Measurements from ENCODE around the gene CRYM. TPM values are rescaled to one million over a fixed set of nuclear protein-coding genes. Genes with fewer than 3 reads are reported as not detected.
"Not testable (repeated sequence)": the region's sequence is repeated elsewhere in the genome, so short reads cannot be mapped to it uniquely, and the experiment has no call there.

Gene CRYM
- total RNA-seq, 1 donor from 2014 or later = not detected

GRCh38 chr16:21279501-21279900 is 1.4 kb upstream of the CRYM start:
- DNase-seq (ENCODE audit: low read depth, low spot score) = no peak

DNA sequence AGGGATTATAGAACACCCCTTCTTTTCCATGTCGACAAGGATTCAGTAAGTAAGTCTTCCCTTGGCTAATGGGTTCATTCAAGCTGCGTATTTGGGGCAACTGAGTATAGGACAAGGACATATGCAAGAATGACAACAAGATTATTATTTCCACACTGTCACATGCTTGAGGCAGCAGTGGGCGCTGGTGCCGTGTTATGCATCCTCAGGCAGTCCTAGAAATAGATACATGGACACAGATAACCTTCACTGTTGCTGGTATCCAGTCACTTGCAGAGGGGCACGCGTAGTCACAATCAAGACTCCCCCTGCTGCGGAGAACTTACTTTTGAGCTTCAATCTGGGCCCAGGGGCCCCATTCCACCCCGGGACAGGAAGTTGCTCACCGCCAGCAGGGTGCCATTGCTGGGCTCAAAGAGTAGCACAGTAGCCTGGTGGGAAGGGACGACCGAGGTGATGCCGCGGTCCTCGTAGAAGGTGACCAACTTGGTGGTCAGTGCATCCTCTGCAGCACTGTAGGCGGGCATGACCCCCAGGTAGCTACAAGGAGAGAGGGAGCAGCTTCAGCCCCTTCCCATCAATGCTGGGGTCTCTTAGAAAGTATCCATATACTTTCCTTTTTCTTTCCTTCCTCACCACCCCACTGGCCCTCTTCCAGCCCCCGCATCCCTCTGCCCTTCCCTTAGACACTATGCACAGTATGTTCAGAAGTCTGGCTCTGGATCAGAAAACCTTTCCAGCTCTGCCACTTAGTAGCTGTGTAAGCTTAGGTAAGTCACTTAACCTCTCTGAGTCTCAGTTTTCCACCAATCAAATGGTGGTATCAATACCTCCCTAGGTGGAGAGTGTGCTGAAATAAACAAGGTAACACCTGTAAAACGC is 804 bp downstream of the CRYM start:
- DNase-seq (ENCODE audit: low read depth, low spot score) = no peak

DNA sequence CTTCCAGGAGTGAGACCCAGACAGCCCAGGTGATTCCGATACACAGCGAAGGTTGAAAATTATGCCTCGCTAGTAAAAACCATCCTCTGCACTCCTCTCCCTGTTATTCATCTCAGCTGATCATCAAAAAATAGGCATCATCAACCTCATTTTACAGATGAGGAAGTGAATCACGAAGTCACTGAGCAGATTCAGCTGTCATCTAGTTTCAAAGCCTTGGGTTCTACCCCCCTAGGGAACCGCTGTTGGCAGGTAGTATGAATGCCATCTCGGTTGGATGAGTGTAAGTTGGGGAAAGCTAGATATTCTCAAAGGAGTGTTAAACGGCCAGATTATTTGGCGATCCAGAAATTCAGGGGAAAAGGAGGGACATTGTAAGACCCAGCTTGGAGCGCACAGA is 2.0 kb downstream of the CRYM start:
- no peak for DNase-seq (ENCODE audit: low read depth, low spot score)

- DNase-seq (ENCODE audit: low read depth, low spot score) = no peak
Observed at GRCh38 chr16:21275529-21275928, 2.6 kb downstream of the CRYM start.

- DNase-seq (ENCODE audit: low read depth, low spot score) = no peak
Observed at GRCh38 chr16:21274172-21274726, 3.8 kb downstream of the CRYM start.

DNA sequence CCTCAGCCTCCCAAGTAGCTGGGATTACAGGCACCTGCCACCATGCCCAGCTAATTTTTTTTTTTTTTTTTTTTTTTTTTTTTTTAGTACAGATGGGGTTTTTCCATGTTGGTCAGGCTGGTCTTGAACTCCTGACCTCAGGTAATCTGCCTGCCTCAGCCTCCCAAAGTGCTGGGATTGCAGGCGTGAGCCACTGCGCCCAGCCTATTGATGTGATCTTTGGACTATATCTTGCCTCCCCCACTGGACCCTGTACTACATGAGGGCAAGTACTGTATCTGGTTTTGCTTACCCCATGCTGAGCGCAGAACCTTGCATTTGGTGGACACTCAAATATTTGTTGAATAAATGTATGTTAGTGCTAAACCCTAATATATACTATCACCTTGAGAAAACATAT is 5.3 kb downstream of the CRYM start:
- DNase-seq (ENCODE audit: low read depth, low spot score) = not testable (repeated sequence)

GRCh38 chr16:21272253-21272652 is 5.8 kb downstream of the CRYM start:
- no peak for DNase-seq (ENCODE audit: low read depth, low spot score)

DNA sequence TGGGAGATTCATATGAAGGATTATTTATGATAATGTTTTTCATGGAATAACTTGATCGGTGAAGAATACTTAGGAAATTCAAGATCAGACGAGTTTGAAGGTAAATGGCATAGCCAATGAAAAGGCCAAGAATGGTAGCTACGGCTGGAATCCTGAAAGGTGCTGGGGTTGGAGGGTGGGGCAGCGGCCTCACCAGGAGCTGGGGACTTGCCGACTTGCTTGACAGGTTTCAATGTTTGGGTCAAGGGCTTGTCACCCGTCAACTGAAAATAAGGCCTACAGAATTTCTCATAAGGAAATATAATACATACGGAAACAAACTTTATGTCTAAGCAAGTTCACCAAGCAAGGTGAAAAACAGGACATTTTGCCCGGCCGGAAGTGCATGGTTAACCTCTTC is 9.9 kb downstream of the CRYM start:
- no peak for DNase-seq (ENCODE audit: low read depth, low spot score)

DNA sequence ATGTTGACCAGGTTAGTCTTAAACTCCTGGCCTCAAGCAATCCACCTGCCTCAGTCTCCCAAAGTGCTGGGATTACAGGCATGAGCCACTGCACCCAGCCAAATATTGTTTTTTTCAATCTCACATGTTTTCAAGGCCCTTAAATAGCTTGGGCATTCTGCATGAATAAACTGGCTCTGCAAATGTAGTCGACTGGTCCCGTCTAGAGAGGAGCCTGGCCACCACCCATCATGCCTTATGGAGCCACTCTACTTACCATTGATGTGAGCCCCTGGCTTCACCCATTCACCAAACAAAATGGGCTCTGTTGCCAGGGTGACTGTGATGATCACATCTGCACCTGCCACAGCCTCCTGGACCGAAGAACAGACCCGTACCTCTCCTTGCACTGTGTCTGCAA is 10.8 kb downstream of the CRYM start:
- DNase-seq (ENCODE audit: low read depth, low spot score) = no peak

DNA sequence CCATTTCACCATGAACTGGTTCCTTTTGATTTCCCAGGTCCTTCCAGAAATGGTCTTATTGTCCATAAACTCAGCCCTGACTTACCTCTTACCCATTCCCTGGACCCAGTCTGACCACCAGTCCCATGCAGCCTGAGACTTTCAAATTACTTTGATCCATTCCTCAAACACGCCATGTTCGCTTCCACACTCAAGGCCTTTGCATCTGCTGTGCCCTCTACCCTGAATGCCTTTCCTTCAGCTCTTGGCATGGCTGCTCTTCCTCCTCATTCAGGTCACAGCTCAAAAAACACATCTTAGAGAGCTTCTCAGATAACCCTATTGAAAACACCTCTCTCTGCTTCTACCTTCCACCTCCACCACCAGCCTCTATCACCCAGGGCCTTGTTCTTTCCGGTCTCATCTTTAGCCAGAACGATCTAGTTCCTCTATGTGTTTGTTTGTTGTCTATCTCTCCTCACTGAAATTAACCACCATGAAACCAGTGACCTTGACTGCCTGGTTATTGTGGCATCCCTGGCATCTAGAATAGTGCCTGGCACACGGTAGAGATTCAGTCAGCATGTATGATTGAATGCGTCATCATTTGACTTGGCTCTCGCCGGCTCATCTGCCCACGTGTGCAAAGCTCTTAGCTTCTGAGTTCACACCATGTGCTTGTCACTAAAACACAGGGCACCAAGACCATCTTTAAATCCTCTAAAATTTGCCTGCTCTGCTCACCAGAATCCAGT is 12.8 kb downstream of the CRYM start:
- DNase-seq (ENCODE audit: low read depth, low spot score) = no peak

- DNase-seq (ENCODE audit: low read depth, low spot score) = no peak
Observed at GRCh38 chr16:21264571-21265036, 13.5 kb downstream of the CRYM start.

DNA sequence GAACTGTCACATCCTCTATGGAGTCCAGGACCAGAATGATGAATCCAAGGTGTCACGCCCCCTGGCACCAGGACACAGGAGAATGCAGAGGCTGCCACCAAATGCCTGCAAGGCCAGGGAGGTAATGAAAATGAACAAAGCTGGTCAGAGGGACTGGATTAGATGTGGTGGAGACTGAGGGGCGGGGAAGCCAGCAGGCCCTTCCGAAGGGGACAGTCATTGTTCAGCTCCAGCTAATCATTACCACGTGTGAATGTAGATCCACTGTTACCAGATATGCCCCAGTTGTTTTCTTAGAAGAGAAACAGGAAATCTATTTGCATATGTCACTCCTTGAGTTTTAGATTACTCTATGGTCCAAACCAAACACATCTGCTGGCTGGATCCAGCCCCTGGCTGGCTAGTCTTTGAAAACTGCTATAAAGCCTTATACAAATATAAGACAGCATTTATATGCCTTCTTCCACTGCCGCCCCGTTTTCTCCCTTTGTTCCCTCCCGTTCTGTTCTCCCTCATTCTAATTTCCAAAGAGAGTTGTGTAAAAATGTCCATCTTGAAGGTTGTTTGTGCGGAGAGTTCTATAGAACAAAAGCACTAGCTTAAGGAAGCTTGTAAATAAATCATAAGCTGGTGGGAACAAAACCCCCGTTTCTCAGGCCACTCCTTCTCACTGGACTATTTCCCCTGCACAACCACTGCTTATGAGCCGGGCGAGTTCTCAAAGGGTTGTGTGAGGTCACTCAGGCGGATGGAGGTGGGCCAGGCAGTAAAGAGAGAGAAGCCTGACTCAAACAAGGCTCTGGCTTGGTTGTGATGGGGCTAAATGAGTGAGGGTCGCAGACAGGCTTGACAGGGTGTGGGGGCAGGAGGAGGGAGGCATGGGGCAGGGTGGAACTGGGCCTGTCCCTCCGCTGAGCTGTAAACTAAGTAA is 14.2 kb downstream of the CRYM start:
- DNase-seq (ENCODE audit: low read depth, low spot score) = no peak

DNA sequence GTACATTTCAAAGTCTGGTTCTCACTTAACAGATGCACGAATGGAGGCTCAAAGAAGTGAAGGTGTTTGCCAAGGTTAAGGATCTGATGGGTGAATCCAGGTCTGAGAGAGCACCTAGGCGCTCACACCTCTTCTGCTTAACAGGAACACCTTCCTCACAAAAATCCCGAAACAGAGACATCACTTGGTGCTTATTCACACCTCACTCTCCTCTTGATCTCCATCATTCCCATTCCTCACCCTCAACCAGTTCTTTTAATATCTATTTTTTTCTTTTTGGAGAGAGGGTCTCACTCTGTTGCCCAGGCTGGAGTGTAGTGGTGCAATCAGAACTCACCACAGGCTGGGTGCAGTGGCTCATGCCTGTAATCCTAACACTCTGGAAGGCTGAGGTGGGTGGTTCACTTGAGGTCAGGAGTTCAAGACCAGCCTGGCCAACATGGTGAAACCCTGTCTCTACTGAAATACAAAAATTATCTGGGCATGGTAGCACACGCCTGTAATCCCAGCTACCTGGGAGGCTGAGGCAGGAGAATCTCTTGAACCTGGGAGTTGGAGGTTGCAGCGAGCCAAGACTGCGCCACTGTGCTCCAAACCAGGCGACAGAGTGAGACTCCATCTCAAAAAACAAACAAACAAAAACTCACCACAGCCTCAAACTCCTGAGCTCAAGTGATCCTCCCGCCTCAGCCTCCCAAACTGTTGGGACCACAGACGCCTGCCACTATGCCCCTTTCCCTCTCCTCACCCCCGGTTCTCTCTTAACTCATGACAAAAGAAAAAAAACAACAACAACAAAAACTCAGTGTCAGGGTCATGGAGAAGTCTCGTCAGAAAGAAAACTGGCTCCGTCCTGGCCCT is 15.1 kb downstream of the CRYM start:
- no peak for DNase-seq (ENCODE audit: low read depth, low spot score)

DNA sequence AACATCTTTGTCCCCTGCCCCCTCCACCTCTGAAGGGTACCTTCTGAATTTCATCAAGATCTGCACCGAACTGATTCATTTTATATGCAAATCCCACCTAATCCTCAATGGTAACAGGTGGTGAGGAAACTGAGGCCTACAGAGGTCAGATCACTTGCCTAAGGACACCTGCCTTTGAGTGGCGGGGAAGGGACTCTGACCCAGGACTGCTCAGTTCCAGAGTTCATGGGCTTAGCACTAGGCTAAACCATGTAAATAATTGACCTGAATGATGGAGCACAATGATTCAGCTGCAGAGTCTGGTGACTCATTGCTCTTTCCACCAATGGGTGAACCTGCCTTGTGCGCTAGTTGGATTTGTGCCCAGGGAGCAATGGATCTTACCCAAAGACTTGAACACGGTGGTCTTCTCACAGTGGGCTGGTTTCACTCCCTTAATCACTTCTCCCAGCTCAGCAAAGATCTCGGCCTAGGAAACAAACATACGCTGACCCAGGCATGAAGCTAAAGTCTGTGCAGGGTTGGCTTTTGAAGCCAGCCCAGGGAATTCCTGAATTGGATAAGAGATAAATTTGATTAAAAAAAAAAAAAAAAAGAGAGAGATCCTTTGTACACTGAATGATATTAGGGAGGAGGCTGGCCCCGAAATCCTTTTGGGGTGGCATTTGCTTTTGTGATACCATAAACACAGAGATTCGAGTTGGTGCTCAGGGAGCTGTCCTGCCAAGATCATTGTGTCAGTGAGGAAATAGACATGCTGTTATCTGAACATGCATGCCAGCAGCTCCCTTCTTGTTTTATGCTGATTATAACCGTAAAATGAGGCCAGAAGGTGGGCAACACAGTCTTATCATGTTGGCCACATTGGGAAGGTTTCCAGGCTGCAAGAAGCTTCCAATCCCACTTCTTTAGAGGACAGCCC is 17.0 kb downstream of the CRYM start:
- peak; percentile 29 for DNase-seq (ENCODE audit: low read depth, low spot score)

- no peak for DNase-seq (ENCODE audit: low read depth, low spot score)
Observed at GRCh38 chr16:21257284-21257683, 20.8 kb downstream of the CRYM start.

- no peak for DNase-seq (ENCODE audit: low read depth, low spot score)
Observed at GRCh38 chr16:21256636-21257035, 21.5 kb downstream of the CRYM start.

GRCh38 chr16:21253470-21253869 is 24.6 kb downstream of the CRYM start:
- no peak for DNase-seq (ENCODE audit: low read depth, low spot score)

- no peak for DNase-seq (ENCODE audit: low read depth, low spot score)
Observed at GRCh38 chr16:21250072-21250923, 27.8 kb downstream of the CRYM start.
